Fibroblast of mammary gland (primary cell): ENCODE results near the gene WWC2.

Experiments used
- DNase-seq: peaks from one replicate; pipeline ENCODE4 v3.0.0-alpha.2; 2010; ENCODE audit warnings: low read depth
- H3K4me3 ChIP-seq: 2 replicates; pipeline ENCODE4 v1.5.1; 2011; ENCODE audit warnings: low read depth, mild to moderate bottlenecking, low read length, moderate library complexity; ENCODE audit not compliant: control insufficient read depth
- TF ChIP-seq, protein P1 (sequence below): conservative IDR thresholded peaks from 2 replicates; pipeline ENCODE4 v1.5.1; 2011; ENCODE audit warnings: low read depth, low read length, inconsistent platforms; ENCODE audit not compliant: control insufficient read depth, insufficient read depth

WWC2 gene

DNA sequence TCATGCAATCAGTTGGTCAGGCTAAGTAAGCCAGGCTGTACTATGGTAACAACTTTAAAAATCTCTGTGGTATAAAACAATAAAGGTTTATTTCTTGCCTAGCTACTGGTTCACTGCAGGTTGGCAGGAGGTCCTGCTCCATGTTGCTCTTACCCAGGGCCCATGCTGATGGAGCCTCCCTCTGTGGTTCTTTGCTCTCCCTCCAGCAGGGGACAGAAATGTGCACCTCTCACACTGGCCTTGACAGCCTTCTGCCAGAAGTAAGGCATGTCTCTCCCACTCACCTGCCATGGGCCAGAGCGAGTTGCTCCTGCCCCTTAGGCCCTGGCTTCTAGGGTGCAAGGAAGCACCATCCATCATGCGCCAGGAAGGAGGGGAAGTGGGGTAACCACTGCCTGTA, 189.9 kb downstream of the WWC2 start:
- DNase-seq: no peak
- TF ChIP-seq, protein P1, sequence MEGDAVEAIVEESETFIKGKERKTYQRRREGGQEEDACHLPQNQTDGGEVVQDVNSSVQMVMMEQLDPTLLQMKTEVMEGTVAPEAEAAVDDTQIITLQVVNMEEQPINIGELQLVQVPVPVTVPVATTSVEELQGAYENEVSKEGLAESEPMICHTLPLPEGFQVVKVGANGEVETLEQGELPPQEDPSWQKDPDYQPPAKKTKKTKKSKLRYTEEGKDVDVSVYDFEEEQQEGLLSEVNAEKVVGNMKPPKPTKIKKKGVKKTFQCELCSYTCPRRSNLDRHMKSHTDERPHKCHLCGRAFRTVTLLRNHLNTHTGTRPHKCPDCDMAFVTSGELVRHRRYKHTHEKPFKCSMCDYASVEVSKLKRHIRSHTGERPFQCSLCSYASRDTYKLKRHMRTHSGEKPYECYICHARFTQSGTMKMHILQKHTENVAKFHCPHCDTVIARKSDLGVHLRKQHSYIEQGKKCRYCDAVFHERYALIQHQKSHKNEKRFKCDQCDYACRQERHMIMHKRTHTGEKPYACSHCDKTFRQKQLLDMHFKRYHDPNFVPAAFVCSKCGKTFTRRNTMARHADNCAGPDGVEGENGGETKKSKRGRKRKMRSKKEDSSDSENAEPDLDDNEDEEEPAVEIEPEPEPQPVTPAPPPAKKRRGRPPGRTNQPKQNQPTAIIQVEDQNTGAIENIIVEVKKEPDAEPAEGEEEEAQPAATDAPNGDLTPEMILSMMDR: no peak
- no peak overlapping the region for H3K4me3 ChIP-seq

DNA sequence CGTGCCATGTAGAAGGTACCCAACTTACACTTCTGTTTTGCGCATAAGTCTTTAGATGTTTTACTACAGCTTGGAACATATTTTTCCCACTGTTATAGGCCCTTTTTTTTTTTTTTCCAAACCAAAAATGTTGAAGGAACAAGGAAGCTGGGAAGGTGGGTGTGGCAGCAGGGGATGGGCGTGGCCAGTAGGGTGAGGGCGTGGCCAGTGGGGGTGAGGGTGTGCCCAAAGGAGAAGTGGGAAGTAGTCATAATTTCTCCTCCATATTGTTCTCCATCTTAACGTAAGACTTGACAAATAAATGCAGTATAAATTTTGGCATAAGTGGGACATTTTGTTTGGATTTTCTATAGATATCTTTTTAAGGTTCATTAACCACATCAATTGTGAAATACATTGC, 190.6 kb downstream of the WWC2 start:
- DNase-seq: peak; percentile 14
- H3K4me3 ChIP-seq: no peak overlapping the region
- TF ChIP-seq, protein P1: no peak

DNA sequence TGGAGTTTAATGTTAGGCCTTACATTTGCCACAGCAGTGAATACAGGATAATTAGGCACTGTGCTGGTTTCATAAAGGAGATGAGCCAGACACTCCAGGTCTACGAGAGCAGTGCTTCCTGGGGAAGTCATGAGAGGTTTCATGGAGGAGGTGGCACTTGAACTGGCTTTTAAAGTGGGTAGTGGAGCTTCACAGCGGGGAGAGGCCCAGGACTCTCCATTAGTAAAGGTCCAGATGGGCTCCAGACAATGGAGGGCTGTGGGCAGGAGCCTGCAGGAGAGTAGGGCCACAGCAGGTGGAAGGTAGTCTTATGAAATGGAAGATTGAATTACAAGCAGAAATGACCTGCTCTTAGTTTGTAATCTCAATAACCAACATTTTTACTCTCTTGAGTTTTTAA, 192.0 kb downstream of the WWC2 start:
- TF ChIP-seq, protein P1: no peak
- DNase-seq: no peak

DNA sequence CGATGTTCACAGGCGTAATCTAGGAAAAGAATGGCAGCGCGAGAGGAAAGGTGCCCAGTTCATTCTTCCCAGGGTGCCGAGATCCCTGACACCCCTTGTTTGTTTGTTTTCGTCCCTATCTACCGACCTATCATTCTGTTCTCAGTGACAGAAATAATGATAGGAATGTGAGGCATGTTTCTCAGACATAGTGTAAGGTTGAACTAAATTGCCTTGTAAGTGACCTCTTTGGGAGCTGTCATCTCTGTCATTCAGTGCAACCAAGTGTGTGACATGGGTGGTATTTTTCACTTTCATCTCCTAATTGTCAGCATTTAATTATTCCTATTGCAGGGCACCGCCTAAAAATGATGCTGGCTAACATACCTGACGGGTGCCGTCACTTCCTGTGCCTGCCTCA, 196.7 kb downstream of the WWC2 start:
- no peak overlapping the region for H3K4me3 ChIP-seq
- TF ChIP-seq, protein P1: no peak
- no peak for DNase-seq

More for the DNA sequence above, 192.0 kb downstream of the WWC2 start:
- no peak overlapping the region for H3K4me3 ChIP-seq

DNA sequence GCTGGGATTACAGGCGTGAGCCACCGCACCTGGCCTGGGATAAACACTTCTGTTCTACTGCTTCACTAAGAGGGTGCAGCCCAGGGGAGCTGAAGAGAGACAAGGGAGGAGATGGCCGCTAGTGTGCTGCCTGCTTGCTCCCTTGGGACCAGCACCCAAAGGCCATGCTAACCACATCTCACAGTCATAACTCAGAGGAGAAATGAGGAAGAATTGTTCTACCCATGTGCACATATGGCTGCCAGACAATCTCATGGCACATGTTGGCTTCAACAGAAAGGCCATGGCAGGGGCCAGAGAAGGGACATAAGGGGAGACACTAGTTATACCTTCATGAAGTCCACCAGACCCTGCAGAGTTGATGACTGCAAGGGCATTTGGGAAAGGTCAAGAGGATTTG, 198.6 kb downstream of the WWC2 start:
- H3K4me3 ChIP-seq: no peak overlapping the region
- no peak for DNase-seq
- TF ChIP-seq, protein P1: no peak

DNA sequence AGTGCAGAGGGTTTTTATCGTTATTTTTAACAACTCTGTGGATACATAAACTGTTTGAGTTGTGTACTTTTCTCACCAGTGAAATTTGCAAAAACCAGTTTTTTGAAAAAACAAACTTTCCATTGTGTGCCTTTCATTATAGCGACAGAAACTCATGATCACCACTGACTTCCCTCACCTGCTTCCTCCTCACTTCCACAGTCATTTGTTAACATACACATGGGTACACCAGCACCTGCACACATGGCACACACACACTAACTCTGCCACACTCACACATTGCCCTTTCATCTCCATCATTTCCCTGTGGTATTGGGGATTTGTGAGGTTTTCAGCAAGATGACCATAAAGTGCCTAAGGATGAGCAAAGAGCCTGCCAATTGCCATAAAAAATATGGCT, 200.4 kb downstream of the WWC2 start:
- DNase-seq: no peak
- TF ChIP-seq, protein P1: no peak
- no peak overlapping the region for H3K4me3 ChIP-seq

DNA sequence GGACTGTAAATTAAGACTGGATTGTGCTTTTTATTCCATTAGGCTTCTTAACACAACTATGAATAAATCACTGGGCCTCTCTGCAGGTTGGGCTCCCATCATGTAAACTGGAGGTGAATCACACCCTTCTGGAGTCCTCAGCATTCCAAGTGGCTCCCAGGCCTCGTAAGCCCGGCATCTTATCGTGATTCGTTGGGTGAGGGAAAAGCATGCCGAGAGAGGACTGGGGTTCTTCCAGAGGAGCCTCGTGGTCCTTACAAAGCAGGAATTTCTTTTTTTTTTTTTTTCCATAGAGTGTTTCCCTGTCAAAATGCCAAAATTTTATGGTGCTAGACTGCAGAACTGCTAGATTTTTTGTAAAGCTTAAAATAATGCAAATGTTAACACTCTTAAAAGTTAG, 201.0 kb downstream of the WWC2 start:
- peak; percentile 13 for DNase-seq
- TF ChIP-seq, protein P1: no peak
- no peak overlapping the region for H3K4me3 ChIP-seq
